ENCODE measurements around the gene SOX10. TPM values are rescaled to one million over a fixed set of nuclear protein-coding genes. Genes with fewer than 3 reads are reported as not detected.

SOX10 gene
- total RNA-seq, 2 experiments from 2014 or later: not detected

DNA sequence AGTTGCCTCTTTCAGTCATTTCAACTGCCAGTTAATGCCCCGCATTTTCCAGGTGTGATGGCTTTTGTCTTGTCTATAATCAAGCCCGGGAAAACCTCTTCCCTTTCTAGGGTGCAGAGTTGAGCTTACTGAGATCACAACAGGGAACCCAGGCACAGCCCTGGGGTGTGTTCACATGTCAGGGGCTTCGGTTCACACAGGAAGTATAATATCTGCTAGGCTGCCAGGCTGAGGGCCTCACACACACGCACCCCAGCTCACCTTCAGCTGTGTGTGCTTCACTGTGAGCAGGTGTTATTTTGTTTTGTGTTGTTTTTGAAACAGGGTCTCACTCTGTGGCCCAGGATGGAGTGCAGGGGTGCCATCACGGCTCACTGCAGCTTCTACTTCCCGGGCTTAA is 9.7 kb upstream of the SOX10 start:
- POLR2A ChIA-PET: no interaction called here
- Histone ChIP-seq H3K4me3 (ENCODE audit: low read length) (no peak overlapping the region), H3K27ac (ENCODE audit: low read depth in 1 of 2, low read length in 2 of 2) (no peak overlapping the region), H3K36me3 (ENCODE audit: insufficient read depth, low read length) (no peaks in the 10 kb centered on the region), H3K9me3 (ENCODE audit: control insufficient read depth in 1 of 2, insufficient read depth in 1 of 2, low read length in 2 of 2) (no peaks in the 10 kb centered on the region), H3K27me3 (ENCODE audit: control insufficient read depth in 1 of 2, insufficient read depth in 2 of 2, low read length in 2 of 2) (no peaks in the 10 kb centered on the region), H3K4me1 (ENCODE audit: insufficient read depth, low read length) (peaks cover 6% of the 10 kb centered on the region)
- Mint-ChIP-seq H3K36me3 (ENCODE audit: low read depth) (no peaks in the 10 kb centered on the region), H3K4me3 (no peak overlapping the region), H3K4me1 (ENCODE audit: low read depth) (no peaks in the 10 kb centered on the region), H3K9me3 (no peaks in the 10 kb centered on the region), H3K27ac (no peak overlapping the region), H3K27me3 (no peaks in the 10 kb centered on the region)
- TF ChIP-seq, protein P1, sequence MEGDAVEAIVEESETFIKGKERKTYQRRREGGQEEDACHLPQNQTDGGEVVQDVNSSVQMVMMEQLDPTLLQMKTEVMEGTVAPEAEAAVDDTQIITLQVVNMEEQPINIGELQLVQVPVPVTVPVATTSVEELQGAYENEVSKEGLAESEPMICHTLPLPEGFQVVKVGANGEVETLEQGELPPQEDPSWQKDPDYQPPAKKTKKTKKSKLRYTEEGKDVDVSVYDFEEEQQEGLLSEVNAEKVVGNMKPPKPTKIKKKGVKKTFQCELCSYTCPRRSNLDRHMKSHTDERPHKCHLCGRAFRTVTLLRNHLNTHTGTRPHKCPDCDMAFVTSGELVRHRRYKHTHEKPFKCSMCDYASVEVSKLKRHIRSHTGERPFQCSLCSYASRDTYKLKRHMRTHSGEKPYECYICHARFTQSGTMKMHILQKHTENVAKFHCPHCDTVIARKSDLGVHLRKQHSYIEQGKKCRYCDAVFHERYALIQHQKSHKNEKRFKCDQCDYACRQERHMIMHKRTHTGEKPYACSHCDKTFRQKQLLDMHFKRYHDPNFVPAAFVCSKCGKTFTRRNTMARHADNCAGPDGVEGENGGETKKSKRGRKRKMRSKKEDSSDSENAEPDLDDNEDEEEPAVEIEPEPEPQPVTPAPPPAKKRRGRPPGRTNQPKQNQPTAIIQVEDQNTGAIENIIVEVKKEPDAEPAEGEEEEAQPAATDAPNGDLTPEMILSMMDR (IDR thresholded peaks at IDR 0.05): no peak
- ATAC-seq (ENCODE audit: poor library complexity) (no peak), DNase-seq (peak in 2 of 14 experiments; percentile 9 to 69)
- intact Hi-C loops (cut with DNase I, micrococcal nuclease): no loop called here
- CTCF ChIA-PET: no interaction called here

- no peak for DNase-seq
- CTCF ChIA-PET: no interaction called here
- ATAC-seq (ENCODE audit: poor library complexity): no peak
- Histone ChIP-seq H3K36me3 (ENCODE audit: insufficient read depth, low read length) (no peaks in the 10 kb centered on the region), H3K4me3 (ENCODE audit: low read length) (no peak overlapping the region), H3K27me3 (ENCODE audit: control insufficient read depth in 1 of 2, insufficient read depth in 2 of 2, low read length in 2 of 2) (no peaks in the 10 kb centered on the region), H3K27ac (ENCODE audit: low read depth in 1 of 2, low read length in 2 of 2) (no peak overlapping the region), H3K4me1 (ENCODE audit: insufficient read depth, low read length) (peaks cover 4% of the 10 kb centered on the region), H3K9me3 (ENCODE audit: control insufficient read depth in 1 of 2, insufficient read depth in 1 of 2, low read length in 2 of 2) (no peaks in the 10 kb centered on the region)
- TF ChIP-seq, protein P1 (IDR thresholded peaks at IDR 0.05): no peak
- no peaks in the 10 kb centered on the region for H3K9me3 Mint-ChIP-seq
- H3K36me3 Mint-ChIP-seq (ENCODE audit: low read depth): no peaks in the 10 kb centered on the region
- POLR2A ChIA-PET: no interaction called here
- no peak overlapping the region for H3K4me3 Mint-ChIP-seq
- H3K27me3 Mint-ChIP-seq: no peaks in the 10 kb centered on the region
- intact Hi-C loops (cut with DNase I, micrococcal nuclease): no loop called here
- H3K27ac Mint-ChIP-seq: no peak overlapping the region
- no peaks in the 10 kb centered on the region for H3K4me1 Mint-ChIP-seq (ENCODE audit: low read depth)
These were observed 7.5 kb upstream of the SOX10 start for GRCh38 chr22:37991731-37992442.

- Histone ChIP-seq H3K27me3 (ENCODE audit: control insufficient read depth in 1 of 2, insufficient read depth in 2 of 2, low read length in 2 of 2) (no peaks in the 10 kb centered on the region), H3K4me3 (ENCODE audit: low read length) (no peak overlapping the region), H3K9me3 (ENCODE audit: control insufficient read depth in 1 of 2, insufficient read depth in 1 of 2, low read length in 2 of 2) (no peaks in the 10 kb centered on the region), H3K27ac (ENCODE audit: low read depth in 1 of 2, low read length in 2 of 2) (no peak overlapping the region), H3K4me1 (ENCODE audit: insufficient read depth, low read length) (peaks cover 2% of the 10 kb centered on the region), H3K36me3 (ENCODE audit: insufficient read depth, low read length) (no peaks in the 10 kb centered on the region)
- H3K27ac Mint-ChIP-seq: no peak overlapping the region
- no peaks in the 10 kb centered on the region for H3K27me3 Mint-ChIP-seq
- TF ChIP-seq, protein P1 (IDR thresholded peaks at IDR 0.05): no peak
- no peaks in the 10 kb centered on the region for H3K9me3 Mint-ChIP-seq
- H3K4me3 Mint-ChIP-seq: no peak overlapping the region
- H3K4me1 Mint-ChIP-seq (ENCODE audit: low read depth): no peaks in the 10 kb centered on the region
- intact Hi-C loops (cut with DNase I, micrococcal nuclease): no loop called here
- ChIA-PET CTCF (no interaction called here), POLR2A (no interaction called here)
- DNase-seq (no peak), ATAC-seq (ENCODE audit: poor library complexity) (no peak)
- H3K36me3 Mint-ChIP-seq (ENCODE audit: low read depth): no peaks in the 10 kb centered on the region
These were observed 6.5 kb upstream of the SOX10 start for GRCh38 chr22:37990862-37991261.
